ENCODE measurements around the gene LYRM1. TPM values are rescaled to one million over a fixed set of nuclear protein-coding genes. Genes with fewer than 3 reads are reported as not detected.

LYRM1 gene
- total and polyA plus RNA-seq, 2 of the 4 experiments (the other 2 are of a cell fraction): 19.0 to 35.0 TPM

GRCh38 chr16:20867585-20867984 is 33.0 kb upstream of the LYRM1 start:
- TF ChIP-seq MAZ (IDR thresholded peaks at IDR 0.05; ENCODE audit: borderline replicate concordance, low read depth, low read length) (no peak), RCOR1 (IDR thresholded peaks at IDR 0.05; ENCODE audit: insufficient replicate concordance, low read length) (peak; percentile 26), NFE2L2 (IDR thresholded peaks at IDR 0.05; ENCODE audit: low read depth, low read length) (no peak), MXI1 (IDR thresholded peaks at IDR 0.05; ENCODE audit: borderline replicate concordance, low read depth, low read length) (no peak), RFX5 (IDR thresholded peaks at IDR 0.05; ENCODE audit: low read depth, low read length) (no peak), USF2 (IDR thresholded peaks at IDR 0.05; ENCODE audit: low read depth, low read length) (no peak), CTCF (conservative IDR thresholded peaks at IDR 0.05; ENCODE audit: low read depth, low read length) (no peak)
- BruUV-seq (replicated peaks): no TSS peak
- peaks cover 47 to 90% of the 10 kb centered on the region in 2 experiments for H3K79me1 ChIP-seq (ENCODE audit: low read depth in 1 of 2, low read length in 2 of 2)
- H2BK15ac ChIP-seq (ENCODE audit: low read depth, low read length): peak overlapping the region; percentile 21; the same call in 1 of the 3 replicates
- H3K4ac ChIP-seq (ENCODE audit: low read depth, low read length): peak overlapping the region; percentile 99; the same call in 1 of the 2 replicates
- no peak overlapping the region for H3K4me3 ChIP-seq (ENCODE audit: insufficient read depth, low read depth, low read length)
- H3K9me3 ChIP-seq (ENCODE audit: control insufficient read depth, insufficient read depth, low read length): no peaks in the 10 kb centered on the region
- CTCF ChIA-PET: interaction anchor here (0.9 to 1.1 kb wide), 2 partner anchors 11 to 14 kb away, joined by 3 read pairs; no protein-coding TSS in a partner anchor
- H3K14ac ChIP-seq (replicated peaks; ENCODE audit: low read depth, low read length): peak overlapping the region; percentile 100; the same call in 1 of the 2 replicates
- H3K4me1 ChIP-seq (ENCODE audit: control insufficient read depth, insufficient read depth, low read length): peaks cover 20% of the 10 kb centered on the region
- H4K91ac ChIP-seq (ENCODE audit: insufficient read depth, low read depth, low read length): no peak overlapping the region; the same call in 1 of the 2 replicates
- H2AFZ ChIP-seq (replicated peaks; ENCODE audit: low read length, poor library complexity): no peak overlapping the region
- no peaks in the 10 kb centered on the region for H3K36me3 ChIP-seq (ENCODE audit: control insufficient read depth, insufficient read depth, low read length)
- DNase-seq (peak; percentile 46), ATAC-seq (ENCODE audit: low read depth) (no peak)
- intact Hi-C loops (cut with micrococcal nuclease): loop anchor here (2.0 kb wide), 1 partner anchor 17 kb away; no protein-coding TSS in a partner anchor
- in situ Hi-C loops (cut with MboI; ENCODE audit: low sequenced_read_pairs): no loop called here
- POLR2A ChIA-PET (ENCODE audit: unreplicated experiment): no interaction called here
- no peak overlapping the region for H2AK9ac ChIP-seq (replicated peaks; ENCODE audit: low read depth, low read length, poor library complexity)
- no CpG with 5 or more reads among the region's 2 CpGs for WGBS, 2 experiments (ENCODE audit: extremely low coverage in 2 of 2, insufficient read length in 1 of 2)
- no peak overlapping the region for H4K5ac ChIP-seq (ENCODE audit: low read depth, low read length)
- H3K56ac ChIP-seq (ENCODE audit: extremely low read depth, insufficient read depth, low read length): no peak overlapping the region
- peaks cover 27% of the 10 kb centered on the region for H4K20me1 ChIP-seq (ENCODE audit: insufficient read depth, low read length)
- peaks cover 39% of the 10 kb centered on the region for H3K9me1 ChIP-seq (ENCODE audit: insufficient read depth, low read length)
- no peak overlapping the region for H3K18ac ChIP-seq (ENCODE audit: low read depth, low read length)
- H3K23ac ChIP-seq (ENCODE audit: low read depth, low read length): peak overlapping the region; percentile 6; the same call in 1 of the 2 replicates
- H2BK20ac ChIP-seq (ENCODE audit: low read depth, low read length): 0 out of 2 replicates have a peak overlapping the region, but pooled peaks have one; percentile 21
- no peak overlapping the region for H3K4me2 ChIP-seq (ENCODE audit: low read depth, low read length)
- H3K9ac ChIP-seq (ENCODE audit: low read depth, low read length): no peak overlapping the region
- no peak overlapping the region; the same call in 1 of the 2 replicates for H3K27ac ChIP-seq (ENCODE audit: insufficient read depth, low read length)
- peak overlapping the region; percentile 80; the same call in 1 of the 2 replicates for H2AK5ac ChIP-seq (ENCODE audit: low read depth, low read length)
- no peak overlapping the region for H2BK120ac ChIP-seq (ENCODE audit: low read depth, low read length)
- H4K8ac ChIP-seq (ENCODE audit: low read depth in 2 of 2, low read length in 2 of 2): peak overlapping the region in 1 of 2 experiments; percentile 2; a peak in 1 of 4 replicates
- dilution Hi-C loops (cut with HindIII; ENCODE audit: low sequenced_read_pairs, unreplicated experiment): no loop called here
- H3K27me3 ChIP-seq (ENCODE audit: control insufficient read depth, insufficient read depth, low read length): no peaks in the 10 kb centered on the region
- H2BK5ac ChIP-seq (ENCODE audit: low read depth, low read length, poor library complexity, severe bottlenecking): peak overlapping the region; percentile 98

Measured in IMR-90 (cell line).